ENCODE results near the gene GLIS1. TPM values are rescaled to one million over a fixed set of nuclear protein-coding genes. Genes with fewer than 3 reads are reported as not detected.

The GLIS1 gene
- total and polyA plus RNA-seq, 5 donors from 2014 or later = not detected

DNA sequence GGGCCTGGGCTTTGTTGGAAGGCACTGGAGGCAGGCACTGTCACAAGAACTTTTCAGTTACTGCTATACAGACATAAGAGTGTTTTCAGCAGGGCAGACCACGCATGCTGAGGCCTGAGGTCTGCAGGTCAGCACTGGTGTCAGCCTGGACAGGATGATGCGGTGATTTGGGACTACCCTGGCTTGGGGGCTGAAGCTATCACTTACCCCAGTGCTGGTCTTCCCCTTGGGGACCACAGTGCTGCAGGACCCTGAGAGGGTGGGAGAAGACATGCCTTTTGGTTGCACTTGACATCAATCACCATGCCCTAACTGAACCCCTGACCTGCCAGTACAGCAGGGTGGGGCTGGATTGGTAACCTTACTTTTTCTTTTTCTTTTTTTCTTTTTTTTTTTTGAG lies 270.6 kb downstream of the GLIS1 start:
- Histone ChIP-seq H3K4me3 (ENCODE audit: low read depth, low read length) (no peak overlapping the region), H3K27me3 (ENCODE audit: control insufficient read depth, insufficient read depth, low read length) (no peaks in the 10 kb centered on the region), H3K27ac (ENCODE audit: insufficient read depth, low read length, poor library complexity, severe bottlenecking) (no peak overlapping the region), H3K36me3 (ENCODE audit: control insufficient read depth, insufficient read depth, low read length) (no peaks in the 10 kb centered on the region), H3K9me3 (ENCODE audit: control insufficient read depth in 2 of 2, low read length in 2 of 2) (no peaks in the 10 kb centered on the region), H3K4me1 (ENCODE audit: control insufficient read depth, insufficient read depth, low read length, poor library complexity, severe bottlenecking) (no peaks in the 10 kb centered on the region)
- Mint-ChIP-seq H3K27ac (no peak overlapping the region), H3K36me3 (no peaks in the 10 kb centered on the region), H3K27me3 (no peaks in the 10 kb centered on the region), H3K9me3 (no peaks in the 10 kb centered on the region), H3K4me1 (no peaks in the 10 kb centered on the region), H3K4me3 (no peak overlapping the region)
- DNase-seq = no peak
- ATAC-seq (ENCODE audit: low read depth in 2 of 2) = no peak

DNA sequence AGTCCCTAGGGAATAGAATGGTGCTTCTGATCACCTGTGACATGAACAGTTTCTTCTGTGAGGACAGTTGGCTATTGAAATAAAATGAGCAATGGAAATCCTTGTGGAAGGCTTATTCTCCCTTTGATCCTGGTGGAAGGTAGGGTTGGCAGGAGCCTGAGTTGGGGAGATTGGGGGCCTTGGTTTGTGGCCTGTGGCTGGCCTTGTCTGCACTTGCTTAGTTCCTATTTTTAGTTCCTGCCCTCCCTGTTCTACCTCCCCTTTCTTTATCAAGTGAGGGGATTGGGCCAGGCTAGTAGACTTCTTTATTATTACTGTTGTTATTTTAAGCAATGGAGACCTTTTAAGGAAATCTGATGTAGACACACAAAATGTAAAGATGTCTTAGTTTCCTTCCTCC lies 271.6 kb downstream of the GLIS1 start:
- no peaks in the 10 kb centered on the region for H3K36me3 Mint-ChIP-seq
- no peaks in the 10 kb centered on the region for H3K27me3 Mint-ChIP-seq
- H3K9me3 Mint-ChIP-seq = no peaks in the 10 kb centered on the region
- Histone ChIP-seq H3K9me3 (ENCODE audit: control insufficient read depth in 2 of 2, low read length in 2 of 2) (no peaks in the 10 kb centered on the region), H3K27ac (ENCODE audit: insufficient read depth, low read length, poor library complexity, severe bottlenecking) (no peak overlapping the region), H3K27me3 (ENCODE audit: control insufficient read depth, insufficient read depth, low read length) (no peaks in the 10 kb centered on the region), H3K4me3 (ENCODE audit: low read depth, low read length) (no peak overlapping the region), H3K36me3 (ENCODE audit: control insufficient read depth, insufficient read depth, low read length) (no peaks in the 10 kb centered on the region), H3K4me1 (ENCODE audit: control insufficient read depth, insufficient read depth, low read length, poor library complexity, severe bottlenecking) (no peaks in the 10 kb centered on the region)
- ATAC-seq (ENCODE audit: low read depth in 2 of 2) (no peak), DNase-seq (no peak)
- H3K4me3 Mint-ChIP-seq = no peak overlapping the region
- no peaks in the 10 kb centered on the region for H3K4me1 Mint-ChIP-seq
- H3K27ac Mint-ChIP-seq = no peak overlapping the region

DNA sequence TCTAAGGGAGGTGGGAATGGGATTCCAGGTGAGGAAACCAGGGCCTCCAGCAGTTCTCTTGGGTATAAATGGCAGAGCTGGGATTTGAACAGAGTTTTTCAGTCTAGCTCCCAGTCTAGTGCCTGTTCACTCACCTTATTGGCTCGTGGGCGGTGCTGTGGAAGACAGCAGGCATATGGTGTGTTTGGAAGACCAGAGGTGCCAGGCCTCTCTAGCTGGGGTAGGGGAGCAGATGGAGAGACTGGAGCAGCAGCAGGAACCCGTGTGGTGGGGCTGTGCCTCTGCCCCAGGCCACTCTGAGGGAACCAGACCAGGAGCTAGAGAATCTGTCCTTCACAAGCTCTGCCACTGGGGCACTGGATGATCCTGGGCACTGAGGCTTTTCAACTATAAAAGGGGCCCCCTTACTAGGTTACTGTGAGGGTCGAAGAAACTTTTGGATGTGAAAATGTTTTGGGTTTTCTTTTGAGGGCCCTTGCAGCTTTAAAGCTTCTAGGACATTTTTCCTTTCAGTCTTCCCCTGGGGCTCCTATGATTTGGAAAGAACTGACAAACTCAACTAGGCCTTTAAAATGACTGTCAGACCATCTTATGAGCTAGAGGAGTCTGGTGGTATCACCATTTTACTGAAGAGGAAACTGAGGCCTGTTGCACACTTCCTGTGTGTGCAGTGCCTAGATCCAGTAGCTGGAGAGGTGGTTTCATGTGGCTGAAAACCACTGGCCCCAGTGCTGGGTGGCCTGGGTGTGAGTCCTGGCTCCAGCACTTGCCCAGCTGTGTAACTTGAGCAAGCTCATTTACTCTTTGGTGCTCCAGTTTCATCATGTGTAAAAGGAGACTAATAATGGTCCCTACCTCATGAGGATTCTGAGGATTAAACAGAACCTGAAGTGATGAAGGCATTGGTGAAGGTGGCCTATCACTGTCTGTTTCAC lies 273.7 kb downstream of the GLIS1 start:
- Histone ChIP-seq H3K9me3 (ENCODE audit: control insufficient read depth in 2 of 2, low read length in 2 of 2) (no peaks in the 10 kb centered on the region), H3K36me3 (ENCODE audit: control insufficient read depth, insufficient read depth, low read length) (no peaks in the 10 kb centered on the region), H3K27ac (ENCODE audit: insufficient read depth, low read length, poor library complexity, severe bottlenecking) (no peak overlapping the region), H3K27me3 (ENCODE audit: control insufficient read depth, insufficient read depth, low read length) (no peaks in the 10 kb centered on the region), H3K4me1 (ENCODE audit: control insufficient read depth, insufficient read depth, low read length, poor library complexity, severe bottlenecking) (no peaks in the 10 kb centered on the region), H3K4me3 (ENCODE audit: low read depth, low read length) (no peak overlapping the region)
- H3K27ac Mint-ChIP-seq = no peak overlapping the region
- H3K27me3 Mint-ChIP-seq = no peaks in the 10 kb centered on the region
- no peaks in the 10 kb centered on the region for H3K4me1 Mint-ChIP-seq
- no peak overlapping the region for H3K4me3 Mint-ChIP-seq
- H3K36me3 Mint-ChIP-seq = no peaks in the 10 kb centered on the region
- no peak for ATAC-seq (ENCODE audit: low read depth in 2 of 2)
- no peak for DNase-seq
- no peaks in the 10 kb centered on the region for H3K9me3 Mint-ChIP-seq

GRCh38 chr1:53463961-53464899 lies 274.7 kb downstream of the GLIS1 start:
- H3K36me3 Mint-ChIP-seq = no peaks in the 10 kb centered on the region
- no peak for ATAC-seq (ENCODE audit: low read depth in 2 of 2)

DNA sequence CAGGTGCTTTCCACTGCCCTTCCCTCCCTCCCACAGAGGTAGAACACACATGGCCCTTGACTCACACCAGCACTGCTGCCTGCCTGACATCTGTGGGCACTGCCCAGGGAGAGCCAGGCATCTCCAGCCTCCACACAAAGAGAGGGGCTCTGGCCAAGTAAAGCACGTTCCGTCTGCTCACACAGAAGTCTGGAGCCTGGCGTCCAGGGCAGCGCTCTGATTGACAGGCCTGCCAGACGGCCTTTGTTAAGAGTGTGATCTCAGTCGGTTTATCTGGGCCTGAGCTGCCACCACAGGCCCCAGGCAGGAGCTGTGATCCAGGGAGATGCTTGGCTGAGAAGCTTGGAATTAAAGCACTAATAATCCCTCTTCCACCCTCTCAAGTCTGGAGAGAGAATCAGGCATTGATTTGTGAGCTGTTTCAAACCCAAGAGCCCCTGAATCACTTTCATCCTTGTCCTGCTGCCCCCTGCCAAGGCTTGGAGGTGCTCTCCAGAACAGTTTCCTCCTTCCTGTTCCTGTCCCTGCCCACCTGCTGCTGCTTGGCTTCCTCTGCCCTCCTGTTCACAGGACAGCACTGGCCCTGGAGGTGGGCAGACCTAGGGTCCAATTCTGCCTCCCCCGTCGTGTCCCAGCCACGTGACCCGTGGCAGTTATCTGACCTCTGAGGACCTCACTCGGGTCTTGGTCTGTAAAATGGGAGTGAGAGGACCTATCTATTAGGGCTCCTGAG lies 276.0 kb downstream of the GLIS1 start:
- H3K4me3 ChIP-seq (ENCODE audit: low read depth, low read length) = no peak overlapping the region
- Mint-ChIP-seq H3K9me3 (no peaks in the 10 kb centered on the region), H3K4me1 (no peaks in the 10 kb centered on the region), H3K27ac (no peak overlapping the region), H3K4me3 (no peak overlapping the region), H3K27me3 (no peaks in the 10 kb centered on the region), H3K36me3 (no peaks in the 10 kb centered on the region)
- H3K9me3 ChIP-seq (ENCODE audit: control insufficient read depth in 2 of 2, low read length in 2 of 2) = no peaks in the 10 kb centered on the region
- H3K36me3 ChIP-seq (ENCODE audit: control insufficient read depth, insufficient read depth, low read length) = no peaks in the 10 kb centered on the region
- no peak for ATAC-seq (ENCODE audit: low read depth in 2 of 2)
- H3K27me3 ChIP-seq (ENCODE audit: control insufficient read depth, insufficient read depth, low read length) = no peaks in the 10 kb centered on the region
- H3K27ac ChIP-seq (ENCODE audit: insufficient read depth, low read length, poor library complexity, severe bottlenecking) = no peak overlapping the region
- DNase-seq = no peak
- H3K4me1 ChIP-seq (ENCODE audit: control insufficient read depth, insufficient read depth, low read length, poor library complexity, severe bottlenecking) = no peaks in the 10 kb centered on the region

More at GRCh38 chr1:53463961-53464899, 274.7 kb downstream of the GLIS1 start:
- Histone ChIP-seq H3K27me3 (ENCODE audit: control insufficient read depth, insufficient read depth, low read length) (no peaks in the 10 kb centered on the region), H3K4me3 (ENCODE audit: low read depth, low read length) (no peak overlapping the region), H3K36me3 (ENCODE audit: control insufficient read depth, insufficient read depth, low read length) (no peaks in the 10 kb centered on the region), H3K27ac (ENCODE audit: insufficient read depth, low read length, poor library complexity, severe bottlenecking) (no peak overlapping the region), H3K9me3 (ENCODE audit: control insufficient read depth in 2 of 2, low read length in 2 of 2) (no peaks in the 10 kb centered on the region), H3K4me1 (ENCODE audit: control insufficient read depth, insufficient read depth, low read length, poor library complexity, severe bottlenecking) (no peaks in the 10 kb centered on the region)
- H3K9me3 Mint-ChIP-seq = no peaks in the 10 kb centered on the region
- no peaks in the 10 kb centered on the region for H3K27me3 Mint-ChIP-seq
- no peaks in the 10 kb centered on the region for H3K4me1 Mint-ChIP-seq
- no peak overlapping the region for H3K4me3 Mint-ChIP-seq
- no peak overlapping the region for H3K27ac Mint-ChIP-seq
- no peak for DNase-seq

DNA sequence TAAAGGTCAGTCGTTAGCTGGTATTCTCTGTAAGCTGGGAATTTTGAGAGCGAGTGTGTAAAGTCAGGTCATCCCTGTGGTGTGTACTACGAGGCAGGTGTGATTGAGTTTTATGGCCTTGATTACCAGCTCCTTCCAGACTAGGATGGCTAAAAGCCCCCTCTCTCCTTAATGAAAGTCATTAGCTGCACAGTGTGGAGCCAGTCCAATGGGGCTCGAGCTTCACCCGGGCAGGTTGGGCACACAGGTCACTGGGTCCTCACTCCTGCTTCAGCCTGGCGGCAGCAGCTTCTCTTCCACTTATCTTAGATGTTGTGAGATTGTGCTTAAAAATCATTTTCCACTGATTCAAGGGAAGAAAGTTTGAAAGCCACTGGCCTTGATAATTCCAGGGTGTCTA lies 276.8 kb downstream of the GLIS1 start:
- H3K4me3 Mint-ChIP-seq = no peak overlapping the region
- H3K9me3 Mint-ChIP-seq = no peaks in the 10 kb centered on the region
- Histone ChIP-seq H3K9me3 (ENCODE audit: control insufficient read depth in 2 of 2, low read length in 2 of 2) (no peaks in the 10 kb centered on the region), H3K4me1 (ENCODE audit: control insufficient read depth, insufficient read depth, low read length, poor library complexity, severe bottlenecking) (no peaks in the 10 kb centered on the region), H3K27me3 (ENCODE audit: control insufficient read depth, insufficient read depth, low read length) (no peaks in the 10 kb centered on the region), H3K36me3 (ENCODE audit: control insufficient read depth, insufficient read depth, low read length) (no peaks in the 10 kb centered on the region), H3K27ac (ENCODE audit: insufficient read depth, low read length, poor library complexity, severe bottlenecking) (no peak overlapping the region), H3K4me3 (ENCODE audit: low read depth, low read length) (no peak overlapping the region)
- H3K4me1 Mint-ChIP-seq = no peaks in the 10 kb centered on the region
- DNase-seq (no peak), ATAC-seq (ENCODE audit: low read depth in 2 of 2) (no peak)
- no peaks in the 10 kb centered on the region for H3K27me3 Mint-ChIP-seq
- no peak overlapping the region for H3K27ac Mint-ChIP-seq
- H3K36me3 Mint-ChIP-seq = no peaks in the 10 kb centered on the region

- Histone ChIP-seq H3K9me3 (ENCODE audit: control insufficient read depth in 2 of 2, low read length in 2 of 2) (no peaks in the 10 kb centered on the region), H3K4me1 (ENCODE audit: control insufficient read depth, insufficient read depth, low read length, poor library complexity, severe bottlenecking) (no peaks in the 10 kb centered on the region), H3K27ac (ENCODE audit: insufficient read depth, low read length, poor library complexity, severe bottlenecking) (no peak overlapping the region), H3K27me3 (ENCODE audit: control insufficient read depth, insufficient read depth, low read length) (no peaks in the 10 kb centered on the region), H3K4me3 (ENCODE audit: low read depth, low read length) (no peak overlapping the region), H3K36me3 (ENCODE audit: control insufficient read depth, insufficient read depth, low read length) (no peaks in the 10 kb centered on the region)
- Mint-ChIP-seq H3K27ac (no peak overlapping the region), H3K36me3 (no peaks in the 10 kb centered on the region), H3K27me3 (no peaks in the 10 kb centered on the region), H3K9me3 (no peaks in the 10 kb centered on the region), H3K4me3 (no peak overlapping the region), H3K4me1 (no peaks in the 10 kb centered on the region)
- DNase-seq = no peak
- ATAC-seq (ENCODE audit: low read depth in 2 of 2) = no peak
These were observed 277.5 kb downstream of the GLIS1 start for GRCh38 chr1:53461323-53462044.
